Glomerular visceral epithelial cell (primary cell): ENCODE measurements around the gene TOMM20.
A peak's percentile ranks its signal among the peaks of the same experiment; 100 is the strongest.
"Not testable (repeated sequence)": the region's sequence is repeated elsewhere in the genome, so short reads cannot be mapped to it uniquely, and the experiment has no call there.

ENCODE experiments used
- DNase-seq: peaks from one replicate; pipeline ENCODE4 v3.0.0-alpha.2; 2016; ENCODE audit errors: extremely low spot score

Gene TOMM20

GRCh38 chr1:235078480-235079381, 49.9 kb downstream of the TOMM20 start:
- DNase-seq, result peak; percentile 76

- no peak for DNase-seq
These were observed 50.8 kb downstream of the TOMM20 start for GRCh38 chr1:235077571-235078479.

- no peak for DNase-seq
These were observed 51.5 kb downstream of the TOMM20 start for GRCh38 chr1:235077163-235077540.

- no peak for DNase-seq
These were observed 52.0 kb downstream of the TOMM20 start for GRCh38 chr1:235076504-235077162.

GRCh38 chr1:235075777-235076308, 52.8 kb downstream of the TOMM20 start:
- DNase-seq, result no peak

GRCh38 chr1:235075048-235075776, 53.4 kb downstream of the TOMM20 start:
- peak; percentile 69 for DNase-seq

- DNase-seq, result peak; percentile 44
These were observed 54.1 kb downstream of the TOMM20 start for GRCh38 chr1:235074523-235075047.

- DNase-seq, result no peak
These were observed 54.6 kb downstream of the TOMM20 start for GRCh38 chr1:235073968-235074522.

- DNase-seq, result no peak
These were observed 55.2 kb downstream of the TOMM20 start for GRCh38 chr1:235073331-235073967.

- not testable (repeated sequence) for DNase-seq
These were observed 56.1 kb downstream of the TOMM20 start for GRCh38 chr1:235072577-235072976.

GRCh38 chr1:235072096-235072495, 56.5 kb downstream of the TOMM20 start:
- DNase-seq, result no peak

GRCh38 chr1:235070819-235071218, 57.8 kb downstream of the TOMM20 start:
- DNase-seq, result no peak

GRCh38 chr1:235069577-235070563, 58.8 kb downstream of the TOMM20 start:
- peak; percentile 97 for DNase-seq

- DNase-seq, result no peak
These were observed 59.5 kb downstream of the TOMM20 start for GRCh38 chr1:235069176-235069575.

- DNase-seq, result peak; percentile 82
These were observed 60.2 kb downstream of the TOMM20 start for GRCh38 chr1:235068158-235069121.

GRCh38 chr1:235067396-235068157, 61.1 kb downstream of the TOMM20 start:
- peak; percentile 99 for DNase-seq
